ENCODE results near the gene BCO2.

GRCh38 chr11:112223121-112223520 is 47.8 kb downstream of the BCO2 start:
- TF ChIP-seq CTCF (IDR thresholded peaks at IDR 0.05) = no peak
- TF ChIP-seq POLR2AphosphoS5 (IDR thresholded peaks at IDR 0.05) = no peak
- TF ChIP-seq POLR2A (IDR thresholded peaks at IDR 0.05) = no peak

All from prostate gland (tissue), 2 donors.